ENCODE results near the gene NRDC. TPM values are rescaled to one million over a fixed set of nuclear protein-coding genes. Genes with fewer than 3 reads are reported as not detected.

NRDC gene
- total RNA-seq, 4 donors from 2014 or later, result 77.0 to 103 (median 77.6) TPM

- DNase-seq (ENCODE audit: low spot score) (no peak), ATAC-seq (ENCODE audit: low FRiP score) (no peak)
- no peak for TF ChIP-seq CTCF (IDR thresholded peaks at IDR 0.05)
Measured at GRCh38 chr1:51791888-51792287, 86.6 kb downstream of the NRDC start.

GRCh38 chr1:51790385-51790784 lies 88.1 kb downstream of the NRDC start:
- DNase-seq (ENCODE audit: low spot score) (no peak), ATAC-seq (ENCODE audit: low FRiP score) (no peak)
- TF ChIP-seq CTCF (IDR thresholded peaks at IDR 0.05), result no peak

- DNase-seq (ENCODE audit: low spot score), result no peak
- TF ChIP-seq CTCF (IDR thresholded peaks at IDR 0.05), result no peak
- no peak for ATAC-seq (ENCODE audit: low FRiP score)
Measured at GRCh38 chr1:51789342-51789741, 89.2 kb downstream of the NRDC start.

- TF ChIP-seq CTCF (IDR thresholded peaks at IDR 0.05), result no peak
- ATAC-seq (ENCODE audit: low FRiP score) (no peak), DNase-seq (ENCODE audit: low spot score) (no peak)
Measured at GRCh38 chr1:51788938-51789337, 89.6 kb downstream of the NRDC start.

GRCh38 chr1:51784997-51785421 lies 93.5 kb downstream of the NRDC start:
- no peak for TF ChIP-seq CTCF (IDR thresholded peaks at IDR 0.05)
- no peak for ATAC-seq (ENCODE audit: low FRiP score)

GRCh38 chr1:51780927-51781326 lies 97.6 kb downstream of the NRDC start:
- TF ChIP-seq CTCF (IDR thresholded peaks at IDR 0.05), result no peak
- ATAC-seq (ENCODE audit: low FRiP score) (no peak), DNase-seq (ENCODE audit: low spot score) (no peak)

More at GRCh38 chr1:51784997-51785421, 93.5 kb downstream of the NRDC start:
- DNase-seq (ENCODE audit: low spot score), result no peak

- no peak for ATAC-seq (ENCODE audit: low FRiP score)
- no peak for DNase-seq (ENCODE audit: low spot score)
- TF ChIP-seq CTCF (IDR thresholded peaks at IDR 0.05), result no peak
Measured at GRCh38 chr1:51776408-51776807, 102.1 kb downstream of the NRDC start.

All from omental fat pad (tissue), 4 donors.